ENCODE measurements around the gene TM2D3. TPM values are rescaled to one million over a fixed set of nuclear protein-coding genes. Genes with fewer than 3 reads are reported as not detected.
A peak's percentile ranks its signal among the peaks of the same experiment; 100 is the strongest.
"Not testable (repeated sequence)": the region's sequence is repeated elsewhere in the genome, so short reads cannot be mapped to it uniquely, and the experiment has no call there.

Gene TM2D3
- total RNA-seq, 1 experiment from 2014 or later, result 48.4 TPM

DNA sequence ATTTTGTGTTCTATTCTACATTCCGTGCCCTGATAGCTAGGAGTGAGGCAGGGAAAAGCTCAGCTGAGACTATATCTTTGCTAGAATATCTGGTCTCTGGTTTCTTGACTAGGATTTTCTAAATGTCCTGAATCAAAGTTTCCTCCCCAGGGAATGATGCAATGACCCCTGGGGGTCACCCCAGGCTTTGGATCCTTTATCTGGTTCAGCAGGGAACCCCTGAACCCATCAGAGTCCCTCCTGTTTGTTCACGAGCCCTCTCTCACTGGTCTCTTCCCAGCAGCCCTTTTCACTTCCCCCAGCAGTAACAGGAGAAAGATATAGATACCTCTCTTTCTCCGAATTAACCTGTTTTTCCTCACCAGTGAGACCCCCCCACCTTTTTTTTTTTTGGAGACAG is 14.3 kb downstream of the TM2D3 start:
- no peak for DNase-seq (ENCODE audit: low read depth, low spot score)
- in situ Hi-C loops (cut with HindIII; ENCODE audit: low pct_unique_long_range_greater_than_20kb, low sequenced_read_pairs), result no loop called here

- in situ Hi-C loops (cut with HindIII; ENCODE audit: low pct_unique_long_range_greater_than_20kb, low sequenced_read_pairs), result no loop called here
- DNase-seq (ENCODE audit: low read depth, low spot score), result no peak
These were observed 14.7 kb downstream of the TM2D3 start for GRCh38 chr15:101637516-101637915.

DNA sequence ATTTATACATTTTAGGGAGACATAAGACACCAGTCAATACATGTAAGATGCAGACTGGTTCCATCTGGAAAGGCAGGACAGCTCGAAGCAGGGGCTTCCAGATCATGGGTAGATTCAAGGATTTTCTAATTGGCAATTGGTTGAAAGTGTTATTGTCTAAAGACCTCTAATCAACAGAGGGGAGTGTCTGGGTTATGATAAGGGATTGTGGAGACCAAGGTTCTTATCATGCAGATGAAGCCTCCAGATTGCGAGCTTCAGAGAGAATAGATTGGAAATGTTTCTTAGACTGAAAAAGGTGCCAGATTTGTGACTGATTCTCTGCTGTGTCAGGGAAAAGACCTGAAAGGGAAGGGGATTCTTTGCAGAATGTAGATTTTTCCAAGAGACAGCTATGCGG is 15.1 kb downstream of the TM2D3 start:
- in situ Hi-C loops (cut with HindIII; ENCODE audit: low pct_unique_long_range_greater_than_20kb, low sequenced_read_pairs), result no loop called here

GRCh38 chr15:101635944-101636727 is 16.0 kb downstream of the TM2D3 start:
- in situ Hi-C loops (cut with HindIII; ENCODE audit: low pct_unique_long_range_greater_than_20kb, low sequenced_read_pairs), result no loop called here
- DNase-seq (ENCODE audit: low read depth, low spot score), result no peak

More for the DNA sequence above, 15.1 kb downstream of the TM2D3 start:
- no peak for DNase-seq (ENCODE audit: low read depth, low spot score)

GRCh38 chr15:101633356-101633755 is 18.8 kb downstream of the TM2D3 start:
- no peak for DNase-seq (ENCODE audit: low read depth, low spot score)
- in situ Hi-C loops (cut with HindIII; ENCODE audit: low pct_unique_long_range_greater_than_20kb, low sequenced_read_pairs), result no loop called here

GRCh38 chr15:101626729-101627128 is 25.5 kb downstream of the TM2D3 start:
- DNase-seq (ENCODE audit: low read depth, low spot score); in situ Hi-C loops (cut with HindIII; ENCODE audit: low pct_unique_long_range_greater_than_20kb, low sequenced_read_pairs): not testable (repeated sequence)

DNA sequence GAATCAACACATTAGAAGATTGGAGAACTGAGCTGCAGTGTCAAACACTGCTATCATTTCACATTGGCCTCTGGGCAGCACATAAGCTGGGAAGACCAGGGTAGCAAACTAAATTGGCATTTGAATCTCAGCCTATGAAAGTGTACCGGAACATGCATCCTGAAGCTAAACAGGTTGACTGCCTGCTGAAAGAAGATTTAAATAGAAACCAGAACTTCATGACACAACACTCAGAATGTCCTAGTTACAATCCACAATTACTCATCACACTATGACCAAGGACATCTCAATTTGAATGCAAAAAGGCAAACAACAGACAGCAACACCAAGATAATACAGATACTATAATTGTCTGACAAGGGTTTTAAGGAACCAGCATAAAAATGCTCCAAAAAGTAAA is 26.2 kb downstream of the TM2D3 start:
- no peak for DNase-seq (ENCODE audit: low read depth, low spot score)
- in situ Hi-C loops (cut with HindIII; ENCODE audit: low pct_unique_long_range_greater_than_20kb, low sequenced_read_pairs), result no loop called here

DNA sequence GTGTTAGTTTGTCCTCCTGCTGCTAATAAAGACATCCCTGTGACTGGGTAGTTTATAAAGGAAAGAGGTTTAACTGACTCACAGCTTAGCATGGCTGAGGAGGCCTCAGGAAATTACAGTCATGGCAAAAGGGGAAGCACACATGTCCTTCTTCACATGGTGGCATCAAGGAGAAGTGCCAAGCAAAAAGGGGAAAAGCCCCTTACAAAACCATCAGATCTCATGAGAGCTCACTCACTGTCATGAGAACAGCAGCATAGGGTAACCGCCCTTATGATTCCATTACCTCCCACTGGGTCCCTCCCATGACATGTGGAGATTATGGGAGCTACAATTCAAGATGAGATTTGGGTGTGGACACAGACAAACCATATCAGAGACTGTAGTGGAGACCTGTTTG is 27.0 kb downstream of the TM2D3 start:
- DNase-seq (ENCODE audit: low read depth, low spot score), result no peak
- in situ Hi-C loops (cut with HindIII; ENCODE audit: low pct_unique_long_range_greater_than_20kb, low sequenced_read_pairs), result no loop called here

DNA sequence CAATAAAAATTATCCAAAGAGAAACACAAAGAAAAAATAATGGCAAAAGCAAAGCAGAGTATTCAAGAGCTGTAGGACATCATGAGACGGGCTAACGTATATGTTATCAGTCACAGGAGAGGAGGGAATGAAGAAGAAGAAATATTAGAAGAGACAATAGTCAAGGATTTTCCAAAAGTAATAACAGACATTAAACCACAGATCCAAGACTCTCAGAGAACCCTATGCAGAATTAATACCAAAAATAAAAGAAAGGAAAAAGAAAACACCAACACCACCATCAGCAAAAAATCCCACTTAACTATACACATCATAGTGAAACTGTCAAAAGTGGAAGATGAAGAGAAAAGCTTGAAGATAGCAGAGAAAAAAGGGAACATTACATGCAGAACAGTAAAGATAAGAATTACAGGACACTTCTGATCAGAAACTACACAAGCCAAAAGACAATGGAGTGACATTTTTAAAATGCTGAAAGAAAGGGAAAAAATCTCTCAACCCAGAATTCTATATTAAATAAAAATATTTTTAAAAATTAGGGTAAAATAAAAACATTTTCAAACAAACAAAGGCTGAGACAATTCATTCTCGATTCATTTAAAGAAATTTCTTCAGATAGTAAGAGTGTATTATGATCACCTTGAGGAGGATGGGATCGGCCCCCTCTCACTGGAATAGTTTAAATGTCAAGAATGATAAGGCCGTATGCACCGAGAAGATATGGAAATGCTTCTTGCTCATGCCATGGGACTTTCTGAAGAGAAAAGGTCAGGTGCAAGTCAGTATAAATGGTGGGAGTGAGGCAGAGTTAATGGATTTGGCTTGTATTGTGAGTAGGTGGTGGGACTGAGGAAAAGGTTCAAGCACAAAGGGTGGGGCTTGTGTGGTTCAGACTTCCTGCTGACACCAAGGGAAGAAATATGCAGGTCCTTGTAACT is 28.5 kb downstream of the TM2D3 start:
- in situ Hi-C loops (cut with HindIII; ENCODE audit: low pct_unique_long_range_greater_than_20kb, low sequenced_read_pairs), result no loop called here
- no peak for DNase-seq (ENCODE audit: low read depth, low spot score)

GRCh38 chr15:101621961-101622360 is 30.2 kb downstream of the TM2D3 start:
- no peak for DNase-seq (ENCODE audit: low read depth, low spot score)
- in situ Hi-C loops (cut with HindIII; ENCODE audit: low pct_unique_long_range_greater_than_20kb, low sequenced_read_pairs), result no loop called here

DNA sequence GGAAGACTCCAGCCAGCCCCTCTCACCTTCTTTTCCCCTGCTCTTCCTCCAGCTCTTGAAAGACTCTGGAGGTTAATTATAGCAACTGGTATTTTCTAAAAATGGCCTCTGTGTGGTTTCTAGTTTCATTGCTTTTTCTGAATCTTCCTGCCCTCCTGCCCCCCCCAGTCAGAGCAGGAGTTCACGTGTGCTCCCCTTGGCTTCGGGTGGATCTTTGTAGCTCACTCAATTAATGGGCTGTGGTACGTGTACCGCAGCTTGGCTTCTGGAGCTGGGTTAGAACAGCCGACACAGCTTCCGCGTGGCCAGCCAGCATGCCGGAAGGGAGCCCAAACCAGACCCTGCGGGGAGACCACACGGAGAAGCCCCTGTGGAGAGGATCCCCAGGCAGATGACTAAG is 31.5 kb downstream of the TM2D3 start:
- DNase-seq (ENCODE audit: low read depth, low spot score), result no peak
- in situ Hi-C loops (cut with HindIII; ENCODE audit: low pct_unique_long_range_greater_than_20kb, low sequenced_read_pairs), result no loop called here

DNA sequence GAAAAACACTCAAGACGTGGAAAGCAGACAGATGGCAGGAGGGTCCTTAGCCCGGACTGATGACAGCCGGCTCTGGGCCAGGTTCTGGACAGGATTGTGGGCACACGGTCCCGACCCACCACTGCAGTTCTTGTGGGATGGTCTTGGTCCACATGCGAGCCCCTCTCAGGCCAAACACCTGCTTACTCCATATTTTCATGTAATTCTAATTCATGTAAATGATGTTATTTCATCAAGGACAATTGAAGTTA is 32.6 kb downstream of the TM2D3 start:
- in situ Hi-C loops (cut with HindIII; ENCODE audit: low pct_unique_long_range_greater_than_20kb, low sequenced_read_pairs), result no loop called here
- DNase-seq (ENCODE audit: low read depth, low spot score), result no peak

- in situ Hi-C loops (cut with HindIII; ENCODE audit: low pct_unique_long_range_greater_than_20kb, low sequenced_read_pairs), result no loop called here
- DNase-seq (ENCODE audit: low read depth, low spot score), result no peak
These were observed 33.1 kb downstream of the TM2D3 start for GRCh38 chr15:101618851-101619614.

DNA sequence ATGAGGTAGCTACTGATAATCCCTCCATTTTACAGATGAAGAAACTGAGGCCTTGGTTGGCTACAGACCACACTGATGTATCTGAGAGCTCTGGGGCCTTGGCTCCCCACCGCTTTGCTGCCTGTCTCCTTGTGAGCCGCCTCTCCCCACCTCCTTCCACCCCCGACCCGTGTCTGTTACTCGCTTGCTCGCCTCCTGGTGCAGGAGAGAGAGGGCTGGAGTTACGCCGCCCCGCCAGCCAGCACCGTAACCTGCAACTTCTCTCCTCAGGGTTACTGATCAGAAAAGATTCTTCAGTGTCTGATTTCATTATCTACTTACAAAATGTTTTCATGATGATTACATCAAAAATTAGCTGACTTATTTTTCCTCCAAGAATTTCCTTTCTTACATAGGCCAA is 34.1 kb downstream of the TM2D3 start:
- DNase-seq (ENCODE audit: low read depth, low spot score), result no peak
- in situ Hi-C loops (cut with HindIII; ENCODE audit: low pct_unique_long_range_greater_than_20kb, low sequenced_read_pairs), result no loop called here

DNA sequence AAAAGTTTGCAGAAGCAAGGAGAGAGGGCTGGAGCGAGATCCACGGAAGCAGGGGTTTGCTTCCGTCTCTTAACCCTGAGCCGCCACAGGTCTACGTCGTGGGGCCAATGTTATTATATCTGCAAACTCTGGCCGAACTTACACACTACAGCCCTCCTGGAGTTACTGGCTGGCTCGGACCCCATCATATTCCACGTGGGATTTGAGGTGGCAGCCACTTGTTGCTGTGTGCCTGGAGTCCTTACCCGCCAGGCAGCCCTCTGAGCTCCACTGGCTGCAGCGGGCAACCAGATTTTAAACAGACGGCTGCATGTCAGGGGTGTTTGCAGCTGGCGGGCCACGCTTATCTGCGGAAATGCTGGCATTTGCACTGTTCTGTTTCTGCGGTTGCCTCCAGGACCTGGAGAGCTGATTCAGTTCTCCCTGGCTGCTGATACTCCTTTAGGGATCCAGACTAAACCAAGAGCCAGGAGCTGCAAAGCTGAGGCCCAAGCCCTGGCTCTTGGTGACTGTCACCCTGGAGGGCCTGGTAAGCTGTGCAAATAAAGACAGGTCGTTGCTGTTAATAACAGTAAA is 34.7 kb downstream of the TM2D3 start:
- DNase-seq (ENCODE audit: low read depth, low spot score), result no peak
- in situ Hi-C loops (cut with HindIII; ENCODE audit: low pct_unique_long_range_greater_than_20kb, low sequenced_read_pairs), result no loop called here

- in situ Hi-C loops (cut with HindIII; ENCODE audit: low pct_unique_long_range_greater_than_20kb, low sequenced_read_pairs), result no loop called here
- DNase-seq (ENCODE audit: low read depth, low spot score), result peak; percentile 5
These were observed 36.0 kb downstream of the TM2D3 start for GRCh38 chr15:101615986-101616848.

DNA sequence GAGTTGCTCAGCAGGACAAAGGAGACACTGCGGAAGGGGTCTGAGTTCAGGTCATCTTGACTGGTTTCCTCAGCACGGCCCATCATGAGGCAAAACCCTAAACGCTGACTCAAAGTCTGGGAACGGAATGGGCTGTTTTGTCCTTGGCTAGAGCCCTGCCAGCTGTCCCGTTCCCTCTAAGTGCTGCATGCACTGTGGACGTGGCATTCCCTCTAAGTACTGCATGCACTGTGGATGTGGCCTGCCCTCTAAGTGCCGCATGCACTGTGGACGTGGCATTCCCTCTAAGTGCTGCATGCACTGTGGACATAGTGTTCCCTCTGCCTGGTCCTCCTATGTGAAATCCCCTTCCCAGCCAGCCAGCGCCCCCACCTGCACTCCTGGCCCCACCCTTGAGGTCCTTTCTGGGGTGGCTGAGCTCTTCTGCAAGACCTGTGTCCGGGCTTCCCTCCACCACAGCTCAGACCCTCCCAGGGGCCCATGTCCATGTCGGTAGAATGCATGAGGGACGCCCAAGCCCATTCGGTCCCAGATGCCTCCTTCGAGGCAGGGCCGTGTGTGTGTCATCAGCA is 36.7 kb downstream of the TM2D3 start:
- in situ Hi-C loops (cut with HindIII; ENCODE audit: low pct_unique_long_range_greater_than_20kb, low sequenced_read_pairs), result no loop called here

More for the DNA sequence above, 36.7 kb downstream of the TM2D3 start:
- DNase-seq (ENCODE audit: low read depth, low spot score), result no peak
